HEK293 (cell line): ENCODE results near the gene GPER1.

Source experiments
- GLIS1 ChIP-seq: fragments of 450-650 bp; formaldehyde crosslinking; IDR thresholded peaks from 2 replicates; pipeline ENCODE4 v1.5.1; 2016; ENCODE audit warnings: missing biosample characterization, missing genetic modification characterization
- HOXD13 ChIP-seq: sonication (generic); formaldehyde crosslinking; IDR thresholded peaks from 2 replicates; pipeline ENCODE4 v1.8.0; 2022; ENCODE audit warnings: missing genetic modification reagents, borderline replicate concordance
- KLF1 ChIP-seq: fragments of 450-650 bp; formaldehyde crosslinking; IDR thresholded peaks from 2 replicates; pipeline ENCODE4 v1.5.1; 2016; ENCODE audit warnings: missing biosample characterization, missing genetic modification characterization
- PRDM1 ChIP-seq: fragments of 450-650 bp; formaldehyde crosslinking; IDR thresholded peaks from 2 replicates; pipeline ENCODE4; 2016; ENCODE audit warnings: missing biosample characterization, missing genetic modification characterization
- TCF7L2 ChIP-seq: IDR thresholded peaks from 2 replicates; pipeline ENCODE4 v1.6.1; 2011; ENCODE audit warnings: low read depth, mild to moderate bottlenecking, inconsistent platforms, low read length, moderate library complexity, borderline replicate concordance
- YY2 ChIP-seq: fragments of 450-650 bp; formaldehyde crosslinking; IDR thresholded peaks from 2 replicates; pipeline ENCODE4 v1.5.1; 2016; ENCODE audit warnings: missing biosample characterization, missing genetic modification characterization
- ZBTB17 ChIP-seq: fragments of 450-650 bp; formaldehyde crosslinking; IDR thresholded peaks from 2 replicates; pipeline ENCODE4 v1.5.1; 2016; ENCODE audit warnings: missing biosample characterization, missing genetic modification characterization
- ZBTB8A ChIP-seq: fragments of 450-650 bp; formaldehyde crosslinking; IDR thresholded peaks from 2 replicates; pipeline ENCODE4 v1.5.1; 2016; ENCODE audit warnings: missing biosample characterization, missing genetic modification characterization
- ZEB2 ChIP-seq: fragments of 450-650 bp; formaldehyde crosslinking; IDR thresholded peaks from 2 replicates; pipeline ENCODE4 v1.5.1; 2016; ENCODE audit warnings: missing biosample characterization, missing genetic modification characterization
- ZFP69B ChIP-seq: fragments of 450-650 bp; formaldehyde crosslinking; IDR thresholded peaks from 2 replicates; pipeline ENCODE4 v1.5.1; 2016; ENCODE audit warnings: missing biosample characterization, missing genetic modification characterization
- ZNF114 ChIP-seq: fragments of 450-650 bp; formaldehyde crosslinking; IDR thresholded peaks from 2 replicates; pipeline ENCODE4 v1.5.0; 2017; ENCODE audit warnings: missing biosample characterization, missing genetic modification characterization
- ZNF140 ChIP-seq: fragments of 450-650 bp; formaldehyde crosslinking; IDR thresholded peaks from 2 replicates; pipeline ENCODE4 v1.5.1; 2016; ENCODE audit warnings: missing biosample characterization, missing genetic modification characterization
- ZNF292 ChIP-seq: fragments of 450-650 bp; formaldehyde crosslinking; IDR thresholded peaks from 2 replicates; pipeline ENCODE4 v1.5.1; 2016; ENCODE audit warnings: low read depth, missing biosample characterization, missing genetic modification characterization, borderline replicate concordance
- ZNF394 ChIP-seq: fragments of 450-650 bp; formaldehyde crosslinking; IDR thresholded peaks from 2 replicates; pipeline ENCODE4 v1.5.1; 2016; ENCODE audit warnings: missing biosample characterization, missing genetic modification characterization, mild to moderate bottlenecking, moderate library complexity, borderline replicate concordance
- ZNF530 ChIP-seq: fragments of 450-650 bp; formaldehyde crosslinking; IDR thresholded peaks from 2 replicates; pipeline ENCODE4 v1.5.1; 2016; ENCODE audit warnings: low read depth, missing biosample characterization, missing genetic modification characterization
- ZNF544 ChIP-seq: fragments of 450-650 bp; formaldehyde crosslinking; IDR thresholded peaks from 2 replicates; pipeline ENCODE4 v1.5.0; 2017; ENCODE audit warnings: missing biosample characterization, missing genetic modification characterization
- ZNF600 ChIP-seq: fragments of 450-650 bp; formaldehyde crosslinking; IDR thresholded peaks from 2 replicates; pipeline ENCODE4 v1.5.1; 2016; ENCODE audit warnings: missing biosample characterization, missing genetic modification characterization
- ZNF624 ChIP-seq: fragments of 450-650 bp; formaldehyde crosslinking; IDR thresholded peaks from 2 replicates; pipeline ENCODE4 v1.5.1; 2017; ENCODE audit warnings: missing biosample characterization, missing genetic modification characterization
- ZNF626 ChIP-seq: fragments of 450-650 bp; sonication (Bioruptor Pico); formaldehyde crosslinking; IDR thresholded peaks from 2 replicates; pipeline ENCODE4 v1.5.1; 2018; ENCODE audit warnings: missing biosample characterization, missing genetic modification characterization, inconsistent platforms
- ZNF654 ChIP-seq: fragments of 450-650 bp; formaldehyde crosslinking; IDR thresholded peaks from 2 replicates; pipeline ENCODE4 v1.5.1; 2016; ENCODE audit warnings: low read depth, missing biosample characterization, missing genetic modification characterization
- ZNF658 ChIP-seq: fragments of 450-650 bp; formaldehyde crosslinking; IDR thresholded peaks from 2 replicates; pipeline ENCODE4; 2016; ENCODE audit warnings: missing biosample characterization, missing genetic modification characterization
- ZNF660 ChIP-seq: fragments of 450-650 bp; IDR thresholded peaks from 2 replicates; pipeline ENCODE4 v1.5.1; 2018; ENCODE audit warnings: missing biosample characterization, mild to moderate bottlenecking, missing genetic modification characterization
- ZNF664 ChIP-seq: fragments of 450-650 bp; formaldehyde crosslinking; IDR thresholded peaks from 2 replicates; pipeline ENCODE4 v1.5.1; 2016; ENCODE audit warnings: missing biosample characterization, missing genetic modification characterization
- ZNF707 ChIP-seq: fragments of 450-650 bp; formaldehyde crosslinking; IDR thresholded peaks from 2 replicates; pipeline ENCODE4 v1.5.1; 2016; ENCODE audit warnings: missing biosample characterization, missing genetic modification characterization
- ZNF785 ChIP-seq: fragments of 450-650 bp; formaldehyde crosslinking; IDR thresholded peaks from 2 replicates; pipeline ENCODE4 v1.5.1; 2016; ENCODE audit warnings: missing biosample characterization, missing genetic modification characterization
- ZNF843 ChIP-seq: fragments of 450-650 bp; formaldehyde crosslinking; IDR thresholded peaks from 2 replicates; pipeline ENCODE4 v1.5.1; 2016; ENCODE audit warnings: missing biosample characterization, missing genetic modification characterization
- ZSCAN23 ChIP-seq: fragments of 450-650 bp; formaldehyde crosslinking; IDR thresholded peaks from 2 replicates; pipeline ENCODE4 v1.5.1; 2016; ENCODE audit warnings: missing biosample characterization, missing genetic modification characterization
- TF ChIP-seq, protein P1 (sequence below): fragments of 450-650 bp; formaldehyde crosslinking; IDR thresholded peaks from 2 replicates; pipeline ENCODE4 v1.5.1; 2017; ENCODE audit warnings: missing biosample characterization, missing genetic modification characterization
- TF ChIP-seq, protein P2 (sequence below): fragments of 450-650 bp; formaldehyde crosslinking; IDR thresholded peaks from 2 replicates; pipeline ENCODE4 v1.5.1; 2016; ENCODE audit warnings: missing biosample characterization, missing genetic modification characterization
- TF ChIP-seq, protein P3 (sequence below): fragments of 450-650 bp; formaldehyde crosslinking; IDR thresholded peaks from 2 replicates; pipeline ENCODE4 v1.5.1; 2016; ENCODE audit warnings: missing biosample characterization, missing genetic modification characterization
- TF ChIP-seq, protein P4 (sequence below): fragments of 450-650 bp; formaldehyde crosslinking; IDR thresholded peaks from 2 replicates; pipeline ENCODE4 v1.5.1; 2016; ENCODE audit warnings: missing biosample characterization, missing genetic modification characterization
- TF ChIP-seq, protein P5 (sequence below): fragments of 450-650 bp; formaldehyde crosslinking; IDR thresholded peaks from 2 replicates; pipeline ENCODE4 v1.5.1; 2016; ENCODE audit warnings: missing biosample characterization, missing genetic modification characterization, borderline replicate concordance
- TF ChIP-seq, protein P6 (sequence below): fragments of 450-650 bp; formaldehyde crosslinking; IDR thresholded peaks from 2 replicates; pipeline ENCODE4 v1.5.1; 2016; ENCODE audit warnings: missing biosample characterization, missing genetic modification characterization

GPER1 gene

DNA sequence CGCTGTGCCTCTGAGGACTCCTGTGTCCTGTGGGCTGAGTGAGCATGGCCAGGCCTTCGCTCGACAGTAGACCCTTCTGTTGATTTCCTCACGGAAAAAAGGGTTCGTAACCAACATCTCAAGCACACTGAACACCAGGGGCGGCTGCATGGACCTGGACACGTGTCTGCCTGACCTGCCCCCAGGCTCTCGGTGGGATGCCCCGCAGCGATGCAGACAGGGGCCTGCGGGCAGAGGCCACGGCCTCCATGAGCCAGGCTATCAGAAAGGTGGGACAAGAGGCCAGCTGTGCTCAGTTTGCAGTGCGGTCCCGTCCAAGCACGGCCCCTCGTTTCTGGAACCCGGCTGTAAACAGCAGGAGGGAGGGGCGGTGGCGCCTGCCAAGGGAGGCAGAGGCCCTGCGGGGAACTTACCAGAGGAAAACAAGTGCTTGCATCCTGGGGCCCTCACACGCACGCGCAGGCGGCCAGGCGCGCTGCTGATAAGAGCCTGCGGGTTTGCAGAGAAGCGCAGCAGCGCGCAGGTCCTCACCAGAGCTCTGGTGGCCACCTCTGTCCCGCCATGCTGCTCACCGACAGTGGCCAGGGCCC lies 33.0 kb upstream of the GPER1 start (continued):
- TF ChIP-seq, protein P1, sequence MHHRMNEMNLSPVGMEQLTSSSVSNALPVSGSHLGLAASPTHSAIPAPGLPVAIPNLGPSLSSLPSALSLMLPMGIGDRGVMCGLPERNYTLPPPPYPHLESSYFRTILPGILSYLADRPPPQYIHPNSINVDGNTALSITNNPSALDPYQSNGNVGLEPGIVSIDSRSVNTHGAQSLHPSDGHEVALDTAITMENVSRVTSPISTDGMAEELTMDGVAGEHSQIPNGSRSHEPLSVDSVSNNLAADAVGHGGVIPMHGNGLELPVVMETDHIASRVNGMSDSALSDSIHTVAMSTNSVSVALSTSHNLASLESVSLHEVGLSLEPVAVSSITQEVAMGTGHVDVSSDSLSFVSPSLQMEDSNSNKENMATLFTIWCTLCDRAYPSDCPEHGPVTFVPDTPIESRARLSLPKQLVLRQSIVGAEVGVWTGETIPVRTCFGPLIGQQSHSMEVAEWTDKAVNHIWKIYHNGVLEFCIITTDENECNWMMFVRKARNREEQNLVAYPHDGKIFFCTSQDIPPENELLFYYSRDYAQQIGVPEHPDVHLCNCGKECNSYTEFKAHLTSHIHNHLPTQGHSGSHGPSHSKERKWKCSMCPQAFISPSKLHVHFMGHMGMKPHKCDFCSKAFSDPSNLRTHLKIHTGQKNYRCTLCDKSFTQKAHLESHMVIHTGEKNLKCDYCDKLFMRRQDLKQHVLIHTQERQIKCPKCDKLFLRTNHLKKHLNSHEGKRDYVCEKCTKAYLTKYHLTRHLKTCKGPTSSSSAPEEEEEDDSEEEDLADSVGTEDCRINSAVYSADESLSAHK = no peak
- TF ChIP-seq ZNF660 (tag by site-specific recombination) (no peak), ZSCAN23 (tag by site-specific recombination) (no peak), ZBTB8A (tag by site-specific recombination) (peak; percentile 82), ZBTB17 (tag by site-specific recombination) (no peak), ZNF394 (tag by site-specific recombination) (peak; percentile 27; the same call in 1 of the 2 replicates), ZNF654 (no peak), PRDM1 (tag by site-specific recombination) (no peak), TCF7L2 (no peak), ZNF292 (tag by site-specific recombination) (no peak), KLF1 (peak; percentile 83), ZNF140 (tag by site-specific recombination) (no peak), ZNF530 (tag by site-specific recombination) (no peak), GLIS1 (tag by site-specific recombination) (peak; percentile 2; the same call in 1 of the 2 replicates), ZFP69B (tag by site-specific recombination) (no peak), ZNF664 (tag by site-specific recombination) (no peak), ZEB2 (tag by site-specific recombination) (no peak), ZNF600 (tag by site-specific recombination) (no peak), ZNF658 (tag by site-specific recombination) (no peak), ZNF707 (no peak), ZNF626 (no peak), HOXD13 (CRISPR knock-in tag) (no peak), ZNF785 (tag by site-specific recombination) (no peak), YY2 (tag by site-specific recombination) (no peak), ZNF843 (tag by site-specific recombination) (no peak), ZNF624 (tag by site-specific recombination) (no peak), ZNF114 (tag by site-specific recombination) (no peak), ZNF544 (no peak)
- TF ChIP-seq, protein P2, sequence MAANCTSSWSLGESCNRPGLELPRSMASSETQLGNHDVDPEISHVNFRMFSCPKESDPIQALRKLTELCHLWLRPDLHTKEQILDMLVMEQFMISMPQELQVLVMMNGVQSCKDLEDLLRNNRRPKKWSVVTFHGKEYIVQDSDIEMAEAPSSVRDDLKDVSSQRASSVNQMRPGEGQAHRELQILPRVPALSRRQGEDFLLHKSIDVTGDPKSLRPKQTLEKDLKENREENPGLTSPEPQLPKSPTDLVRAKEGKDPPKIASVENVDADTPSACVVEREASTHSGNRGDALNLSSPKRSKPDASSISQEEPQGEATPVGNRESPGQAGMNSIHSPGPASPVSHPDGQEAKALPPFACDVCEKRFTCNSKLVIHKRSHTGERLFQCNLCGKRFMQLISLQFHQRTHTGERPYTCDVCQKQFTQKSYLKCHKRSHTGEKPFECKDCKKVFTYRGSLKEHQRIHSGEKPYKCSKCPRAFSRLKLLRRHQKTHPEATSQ (tag by site-specific recombination) = no peak
- TF ChIP-seq, protein P3, sequence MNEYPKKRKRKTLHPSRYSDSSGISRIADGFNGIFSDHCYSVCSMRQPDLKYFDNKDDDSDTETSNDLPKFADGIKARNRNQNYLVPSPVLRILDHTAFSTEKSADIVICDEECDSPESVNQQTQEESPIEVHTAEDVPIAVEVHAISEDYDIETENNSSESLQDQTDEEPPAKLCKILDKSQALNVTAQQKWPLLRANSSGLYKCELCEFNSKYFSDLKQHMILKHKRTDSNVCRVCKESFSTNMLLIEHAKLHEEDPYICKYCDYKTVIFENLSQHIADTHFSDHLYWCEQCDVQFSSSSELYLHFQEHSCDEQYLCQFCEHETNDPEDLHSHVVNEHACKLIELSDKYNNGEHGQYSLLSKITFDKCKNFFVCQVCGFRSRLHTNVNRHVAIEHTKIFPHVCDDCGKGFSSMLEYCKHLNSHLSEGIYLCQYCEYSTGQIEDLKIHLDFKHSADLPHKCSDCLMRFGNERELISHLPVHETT (tag by site-specific recombination) = no peak
- TF ChIP-seq, protein P4, sequence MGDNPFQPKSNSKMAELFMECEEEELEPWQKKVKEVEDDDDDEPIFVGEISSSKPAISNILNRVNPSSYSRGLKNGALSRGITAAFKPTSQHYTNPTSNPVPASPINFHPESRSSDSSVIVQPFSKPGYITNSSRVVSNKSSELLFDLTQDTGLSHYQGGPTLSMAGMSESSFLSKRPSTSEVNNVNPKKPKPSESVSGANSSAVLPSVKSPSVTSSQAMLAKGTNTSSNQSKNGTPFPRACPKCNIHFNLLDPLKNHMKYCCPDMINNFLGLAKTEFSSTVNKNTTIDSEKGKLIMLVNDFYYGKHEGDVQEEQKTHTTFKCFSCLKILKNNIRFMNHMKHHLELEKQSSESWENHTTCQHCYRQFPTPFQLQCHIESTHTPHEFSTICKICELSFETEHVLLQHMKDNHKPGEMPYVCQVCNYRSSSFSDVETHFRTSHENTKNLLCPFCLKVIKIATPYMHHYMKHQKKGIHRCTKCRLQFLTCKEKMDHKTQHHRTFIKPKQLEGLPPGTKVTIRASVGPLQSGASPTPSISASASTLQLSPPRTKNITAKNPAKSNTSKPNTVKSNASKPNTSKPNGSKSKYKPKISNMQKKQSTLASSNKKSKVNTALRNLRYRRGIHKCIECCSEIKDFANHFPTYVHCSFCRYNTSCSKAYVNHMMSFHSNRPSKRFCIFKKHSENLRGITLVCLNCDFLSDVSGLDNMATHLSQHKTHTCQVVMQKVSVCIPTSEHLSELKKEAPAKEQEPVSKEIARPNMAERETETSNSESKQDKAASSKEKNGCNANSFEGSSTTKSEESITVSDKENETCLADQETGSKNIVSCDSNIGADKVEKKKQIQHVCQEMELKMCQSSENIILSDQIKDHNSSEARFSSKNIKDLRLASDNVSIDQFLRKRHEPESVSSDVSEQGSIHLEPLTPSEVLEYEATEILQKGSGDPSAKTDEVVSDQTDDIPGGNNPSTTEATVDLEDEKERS = no peak
- TF ChIP-seq, protein P5, sequence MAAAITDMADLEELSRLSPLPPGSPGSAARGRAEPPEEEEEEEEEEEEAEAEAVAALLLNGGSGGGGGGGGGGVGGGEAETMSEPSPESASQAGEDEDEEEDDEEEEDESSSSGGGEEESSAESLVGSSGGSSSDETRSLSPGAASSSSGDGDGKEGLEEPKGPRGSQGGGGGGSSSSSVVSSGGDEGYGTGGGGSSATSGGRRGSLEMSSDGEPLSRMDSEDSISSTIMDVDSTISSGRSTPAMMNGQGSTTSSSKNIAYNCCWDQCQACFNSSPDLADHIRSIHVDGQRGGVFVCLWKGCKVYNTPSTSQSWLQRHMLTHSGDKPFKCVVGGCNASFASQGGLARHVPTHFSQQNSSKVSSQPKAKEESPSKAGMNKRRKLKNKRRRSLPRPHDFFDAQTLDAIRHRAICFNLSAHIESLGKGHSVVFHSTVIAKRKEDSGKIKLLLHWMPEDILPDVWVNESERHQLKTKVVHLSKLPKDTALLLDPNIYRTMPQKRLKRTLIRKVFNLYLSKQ = no peak
- TF ChIP-seq, protein P6, sequence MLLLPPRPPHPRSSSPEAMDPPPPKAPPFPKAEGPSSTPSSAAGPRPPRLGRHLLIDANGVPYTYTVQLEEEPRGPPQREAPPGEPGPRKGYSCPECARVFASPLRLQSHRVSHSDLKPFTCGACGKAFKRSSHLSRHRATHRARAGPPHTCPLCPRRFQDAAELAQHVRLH (tag by site-specific recombination) = no peak
